G401 (cell line): ENCODE results near the gene SLN. TPM values are rescaled to one million over a fixed set of nuclear protein-coding genes. Genes with fewer than 3 reads are reported as not detected.

Experiments
- total RNA-seq: library from RNA; depleted of rRNA; stranded (reverse); fragments of >200 nt; shearing (Covaris generic); gene quantifications from 2 replicates; pipeline ENCODE4 v1.2.3, GENCODE V29; 2014; rRNA removed

The SLN gene
- total RNA-seq, 1 experiment from 2014 or later = not detected

Other genes with a start within 250 kb of the SLN start
- gene ALKBH8, start 146.3 kb downstream of the SLN start, total RNA-seq = 3.0 and 5.3 TPM in 2 replicates
- gene ELMOD1, start 120.9 kb downstream of the SLN start, total RNA-seq = 0.17 TPM in 1 of 2 replicates, not detected in the other
- 67.8 and 105 TPM in 2 replicates for gene SLC35F2, start 146.7 kb upstream of the SLN start, total RNA-seq
- gene RAB39A, start 216.4 kb upstream of the SLN start, total RNA-seq = 6.1 and 10.0 TPM in 2 replicates